Stimulated activated naive B cell treated with anti-CD40 and anti-IgM and Interleukin-4, amounts not matched to agents 10 μg/mL and 1 μg/mL and 100 μg/mL, for 72 hours (primary cell): ENCODE data around the gene PDGFC.

Experiments used
- ATAC-seq, 2 donors: fragments of 150-1000 bp; cut with Tn5 transposase; replicated peaks; 2 replicates each; pipeline ENCODE4 v1.10.0; 2021; ENCODE audit warnings: moderate library complexity in 1 of 2
- DNase-seq: peaks from one replicate; pipeline ENCODE4 v3.0.0; 2021
- H3K27ac Mint-ChIP-seq: one replicate; pipeline ENCODE4 v1.8.0; 2022; ENCODE audit warnings: mild to moderate bottlenecking, mixed read lengths
- H3K27me3 Mint-ChIP-seq, 2 donors: one replicate each; pipeline ENCODE4 v1.8.0; 2022; ENCODE audit warnings: mixed read lengths in 2 of 2
- H3K36me3 Mint-ChIP-seq, 2 donors: one replicate each; pipeline ENCODE4 v1.8.0; 2022; ENCODE audit warnings: mixed read lengths in 2 of 2, mild to moderate bottlenecking in 1 of 2
- H3K4me1 Mint-ChIP-seq, 2 donors: one replicate each; pipeline ENCODE4 v1.8.0; 2022; ENCODE audit warnings: mixed read lengths in 2 of 2, mild to moderate bottlenecking in 1 of 2
- H3K4me3 Mint-ChIP-seq, 2 donors: one replicate each; pipeline ENCODE4 v1.8.0; 2022; ENCODE audit warnings: mild to moderate bottlenecking in 2 of 2, mixed read lengths in 2 of 2, moderate library complexity in 1 of 2
- H3K9me3 Mint-ChIP-seq, 2 donors: one replicate each; pipeline ENCODE4 v1.8.0; 2022; ENCODE audit warnings: mixed read lengths in 2 of 2, mild to moderate bottlenecking in 1 of 2

Gene PDGFC

GRCh38 chr4:156966836-156967235 lies 4.8 kb downstream of the PDGFC start:
- Mint-ChIP-seq H3K9me3 (no peaks in the 10 kb centered on the region), H3K27me3 (peaks cover 30 to 32% of the 10 kb centered on the region in 2 donors), H3K4me3 (no peak overlapping the region), H3K36me3 (no peaks in the 10 kb centered on the region), H3K27ac (no peak overlapping the region), H3K4me1 (peaks cover 10 to 11% of the 10 kb centered on the region in 2 donors)
- DNase-seq = no peak
- ATAC-seq = no peak

GRCh38 chr4:156963419-156963818 lies 8.2 kb downstream of the PDGFC start:
- no peak for ATAC-seq
- Mint-ChIP-seq H3K27me3 (peaks cover 4 to 10% of the 10 kb centered on the region in 2 donors), H3K36me3 (no peaks in the 10 kb centered on the region), H3K9me3 (no peaks in the 10 kb centered on the region), H3K4me1 (no peaks in the 10 kb centered on the region), H3K4me3 (no peak overlapping the region), H3K27ac (no peak overlapping the region)
- no peak for DNase-seq

GRCh38 chr4:156962528-156962974 lies 9.0 kb downstream of the PDGFC start:
- Mint-ChIP-seq H3K27ac (no peak overlapping the region), H3K4me3 (no peak overlapping the region), H3K27me3 (peaks cover 4 to 5% of the 10 kb centered on the region in 2 donors), H3K4me1 (no peaks in the 10 kb centered on the region), H3K9me3 (peaks cover 0 to 4% of the 10 kb centered on the region in 2 donors), H3K36me3 (no peaks in the 10 kb centered on the region)
- DNase-seq (no peak), ATAC-seq (no peak)

DNA sequence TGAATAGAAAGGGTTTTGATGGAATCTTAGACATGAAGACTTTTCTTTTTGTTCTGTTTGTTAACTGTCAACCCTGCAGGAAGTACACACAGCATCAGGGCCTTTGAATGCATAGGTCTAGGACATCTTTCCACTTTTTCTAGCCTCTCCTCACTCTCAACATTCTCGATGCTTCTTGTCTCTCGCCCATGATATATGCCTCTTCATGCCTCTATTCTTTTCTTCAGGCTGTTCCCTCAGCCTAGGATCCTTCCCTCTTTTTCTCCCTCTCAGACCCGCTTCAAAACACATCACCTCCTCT lies 9.6 kb downstream of the PDGFC start:
- Mint-ChIP-seq H3K9me3 (peaks cover 0 to 4% of the 10 kb centered on the region in 2 donors), H3K4me3 (no peak overlapping the region), H3K27me3 (peaks cover under 1 to 4% of the 10 kb centered on the region in 2 donors), H3K4me1 (no peaks in the 10 kb centered on the region), H3K27ac (no peak overlapping the region), H3K36me3 (no peaks in the 10 kb centered on the region)
- no peak for ATAC-seq
- no peak for DNase-seq

DNA sequence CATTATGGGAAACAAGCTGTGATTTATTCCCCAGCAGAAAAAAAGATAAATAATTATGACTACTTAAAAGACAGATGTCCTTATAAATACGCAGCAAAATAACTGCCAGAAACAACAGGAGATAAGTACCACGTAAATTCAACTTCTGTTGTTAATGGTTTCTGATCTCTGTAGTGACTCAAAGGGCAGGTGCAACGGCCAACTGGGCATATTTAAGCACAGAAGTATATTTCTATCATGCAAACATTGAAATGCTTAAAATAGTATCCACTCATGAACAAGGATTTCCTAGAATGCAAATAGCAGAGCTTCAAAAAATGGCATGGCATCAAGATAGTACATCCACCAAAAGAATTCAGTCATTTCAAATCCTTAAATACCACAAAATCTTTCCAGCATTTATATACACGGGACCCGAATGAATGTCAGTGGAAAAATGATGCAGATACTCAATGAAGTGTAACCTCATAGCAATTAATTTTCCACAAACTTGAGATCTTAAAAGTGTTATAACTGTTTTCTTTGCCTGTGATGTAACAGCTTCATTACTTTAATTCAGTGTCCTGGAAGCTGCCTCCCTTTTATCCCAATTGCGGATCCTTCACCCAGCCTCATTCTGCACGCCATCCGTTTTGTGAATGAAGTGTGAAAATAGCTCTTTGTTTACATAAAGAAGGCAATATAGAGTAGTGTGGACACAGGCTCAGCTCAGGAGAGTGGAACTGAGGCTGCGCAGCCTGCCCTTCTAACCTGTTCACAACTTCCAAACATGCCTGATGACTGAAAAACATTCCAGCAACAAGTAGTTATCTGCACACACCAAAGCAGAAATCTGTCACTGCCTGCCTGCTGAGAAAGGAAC lies 10.2 kb downstream of the PDGFC start:
- H3K9me3 Mint-ChIP-seq = peaks cover 0 to 4% of the 10 kb centered on the region in 2 donors
- H3K36me3 Mint-ChIP-seq = no peaks in the 10 kb centered on the region
- no peaks in the 10 kb centered on the region for H3K4me1 Mint-ChIP-seq
- DNase-seq (no peak), ATAC-seq (no peak)
- no peak overlapping the region for H3K4me3 Mint-ChIP-seq
- H3K27me3 Mint-ChIP-seq = peaks cover 0 to 4% of the 10 kb centered on the region in 2 donors
- no peak overlapping the region for H3K27ac Mint-ChIP-seq

DNA sequence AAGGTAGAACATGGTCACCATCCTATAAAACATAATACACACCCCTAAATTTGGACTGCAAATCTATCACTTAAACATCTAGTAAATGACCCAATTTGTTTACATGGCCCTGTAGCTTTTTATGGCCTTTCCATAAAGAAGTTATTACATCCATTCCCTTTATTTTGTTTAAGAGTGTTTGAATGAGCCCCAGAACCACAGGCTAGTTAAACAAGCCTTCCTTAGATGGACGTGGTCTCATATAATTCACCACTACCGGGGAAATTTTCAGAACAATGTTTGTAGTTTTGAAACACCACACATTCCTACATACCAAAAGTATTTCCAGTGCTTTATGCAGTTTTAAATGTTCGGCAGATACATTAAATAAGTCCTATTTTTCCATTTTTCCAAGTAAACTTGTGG lies 12.3 kb downstream of the PDGFC start:
- peaks cover 0 to 4% of the 10 kb centered on the region in 2 donors for H3K9me3 Mint-ChIP-seq
- no peak overlapping the region for H3K27ac Mint-ChIP-seq
- DNase-seq (no peak), ATAC-seq (no peak)
- H3K36me3 Mint-ChIP-seq = no peaks in the 10 kb centered on the region
- no peak overlapping the region for H3K4me3 Mint-ChIP-seq
- peaks cover 0 to 4% of the 10 kb centered on the region in 2 donors for H3K27me3 Mint-ChIP-seq
- no peaks in the 10 kb centered on the region for H3K4me1 Mint-ChIP-seq

DNA sequence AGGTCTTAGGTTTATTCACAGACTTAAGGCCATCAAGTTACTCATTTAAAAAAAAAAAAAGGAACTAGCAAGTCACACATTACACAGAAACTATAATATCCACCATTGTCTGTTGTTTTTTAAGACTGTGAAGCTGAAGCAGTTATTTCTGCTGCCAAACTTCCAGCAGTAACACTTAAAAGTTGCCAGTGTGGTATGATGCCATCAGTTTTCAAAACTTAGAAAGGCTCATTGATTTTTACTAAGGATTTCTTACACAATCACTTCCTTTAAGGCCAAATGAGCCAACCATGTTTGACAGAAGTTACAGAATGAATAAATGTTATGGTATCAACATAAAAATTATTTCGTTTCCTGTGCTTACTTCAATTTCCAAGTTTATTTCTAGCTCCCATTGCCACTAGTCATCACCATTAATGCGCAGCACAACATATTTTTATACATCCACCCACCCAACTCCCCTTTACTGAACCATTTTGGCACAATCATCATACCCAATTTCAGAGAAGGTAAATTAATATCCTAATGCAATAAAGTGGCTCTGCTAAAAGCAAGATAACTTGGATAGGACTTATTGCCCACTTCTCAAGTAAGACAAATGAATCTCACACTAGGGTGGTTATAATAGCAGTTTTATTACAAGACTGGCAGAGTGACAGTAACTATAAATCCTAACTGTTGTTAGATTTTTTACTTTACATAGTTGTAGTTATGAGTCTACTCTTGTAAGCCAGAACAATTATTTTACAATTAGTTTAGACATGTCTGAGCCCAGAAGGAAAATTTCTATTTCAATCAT lies 13.1 kb downstream of the PDGFC start:
- no peaks in the 10 kb centered on the region for H3K36me3 Mint-ChIP-seq
- H3K4me1 Mint-ChIP-seq = no peaks in the 10 kb centered on the region
- H3K9me3 Mint-ChIP-seq = peaks cover 0 to 4% of the 10 kb centered on the region in 2 donors
- no peak overlapping the region for H3K27ac Mint-ChIP-seq
- H3K27me3 Mint-ChIP-seq = peaks cover 0 to 4% of the 10 kb centered on the region in 2 donors
- no peak overlapping the region for H3K4me3 Mint-ChIP-seq
- no peak for DNase-seq
- no peak for ATAC-seq

- Mint-ChIP-seq H3K4me3 (no peak overlapping the region), H3K4me1 (no peaks in the 10 kb centered on the region), H3K27ac (no peak overlapping the region), H3K27me3 (peaks cover 0 to 4% of the 10 kb centered on the region in 2 donors), H3K9me3 (peaks cover 0 to 4% of the 10 kb centered on the region in 2 donors), H3K36me3 (no peaks in the 10 kb centered on the region)
- DNase-seq = no peak
- no peak for ATAC-seq
These were observed 14.0 kb downstream of the PDGFC start for GRCh38 chr4:156957556-156957955.

DNA sequence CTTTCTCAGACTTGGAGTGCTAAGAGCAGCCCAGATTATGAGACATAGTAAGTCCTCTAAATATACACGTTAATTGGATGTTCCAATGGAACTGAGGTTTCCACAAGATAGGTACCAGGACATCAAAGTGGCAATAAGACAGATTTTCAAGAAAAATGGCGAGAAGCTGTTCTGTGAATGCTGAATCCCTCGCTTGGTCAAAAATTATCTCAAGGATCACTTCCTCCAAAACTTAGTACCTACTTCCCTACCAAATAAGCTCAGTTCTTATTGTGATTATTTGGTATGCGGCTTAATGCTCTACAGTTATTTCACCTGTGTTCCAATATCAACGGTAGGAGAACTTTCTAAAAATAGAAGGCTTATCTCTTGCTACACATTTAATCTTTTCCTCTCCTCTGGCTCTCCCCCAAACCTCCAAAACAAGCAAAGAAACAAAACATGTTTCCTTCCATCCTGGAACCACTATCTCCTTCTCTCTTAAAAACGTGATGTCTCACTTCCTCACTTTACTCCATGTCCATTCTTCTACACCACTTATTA lies 14.7 kb downstream of the PDGFC start:
- Mint-ChIP-seq H3K27ac (no peak overlapping the region), H3K36me3 (no peaks in the 10 kb centered on the region), H3K9me3 (peaks cover 0 to 4% of the 10 kb centered on the region in 2 donors), H3K4me3 (no peak overlapping the region), H3K4me1 (no peaks in the 10 kb centered on the region), H3K27me3 (no peaks in the 10 kb centered on the region)
- ATAC-seq (no peak), DNase-seq (no peak)

- Mint-ChIP-seq H3K27ac (no peak overlapping the region), H3K9me3 (peaks cover 0 to 4% of the 10 kb centered on the region in 2 donors), H3K27me3 (no peaks in the 10 kb centered on the region), H3K36me3 (no peaks in the 10 kb centered on the region), H3K4me1 (no peaks in the 10 kb centered on the region), H3K4me3 (no peak overlapping the region)
- ATAC-seq (no peak), DNase-seq (no peak)
These were observed 15.2 kb downstream of the PDGFC start for GRCh38 chr4:156956359-156956758.

- Mint-ChIP-seq H3K4me3 (no peak overlapping the region), H3K27me3 (no peaks in the 10 kb centered on the region), H3K9me3 (peaks cover 0 to 4% of the 10 kb centered on the region in 2 donors), H3K4me1 (no peaks in the 10 kb centered on the region), H3K36me3 (no peaks in the 10 kb centered on the region), H3K27ac (no peak overlapping the region)
- DNase-seq (no peak), ATAC-seq (no peak)
These were observed 17.0 kb downstream of the PDGFC start for GRCh38 chr4:156954587-156954986.

- no peak for DNase-seq
- Mint-ChIP-seq H3K4me1 (no peaks in the 10 kb centered on the region), H3K4me3 (no peak overlapping the region), H3K27me3 (no peaks in the 10 kb centered on the region), H3K9me3 (peaks cover 0 to 4% of the 10 kb centered on the region in 2 donors), H3K36me3 (no peaks in the 10 kb centered on the region), H3K27ac (no peak overlapping the region)
- no peak for ATAC-seq
These were observed 17.6 kb downstream of the PDGFC start for GRCh38 chr4:156953951-156954350.

GRCh38 chr4:156953001-156953400 lies 18.6 kb downstream of the PDGFC start:
- DNase-seq (no peak), ATAC-seq (no peak)
- no peaks in the 10 kb centered on the region for H3K27me3 Mint-ChIP-seq
- no peaks in the 10 kb centered on the region for H3K36me3 Mint-ChIP-seq
- H3K27ac Mint-ChIP-seq = no peak overlapping the region
- H3K4me1 Mint-ChIP-seq = no peaks in the 10 kb centered on the region
- H3K4me3 Mint-ChIP-seq = no peak overlapping the region
- peaks cover 0 to 3% of the 10 kb centered on the region in 2 donors for H3K9me3 Mint-ChIP-seq

DNA sequence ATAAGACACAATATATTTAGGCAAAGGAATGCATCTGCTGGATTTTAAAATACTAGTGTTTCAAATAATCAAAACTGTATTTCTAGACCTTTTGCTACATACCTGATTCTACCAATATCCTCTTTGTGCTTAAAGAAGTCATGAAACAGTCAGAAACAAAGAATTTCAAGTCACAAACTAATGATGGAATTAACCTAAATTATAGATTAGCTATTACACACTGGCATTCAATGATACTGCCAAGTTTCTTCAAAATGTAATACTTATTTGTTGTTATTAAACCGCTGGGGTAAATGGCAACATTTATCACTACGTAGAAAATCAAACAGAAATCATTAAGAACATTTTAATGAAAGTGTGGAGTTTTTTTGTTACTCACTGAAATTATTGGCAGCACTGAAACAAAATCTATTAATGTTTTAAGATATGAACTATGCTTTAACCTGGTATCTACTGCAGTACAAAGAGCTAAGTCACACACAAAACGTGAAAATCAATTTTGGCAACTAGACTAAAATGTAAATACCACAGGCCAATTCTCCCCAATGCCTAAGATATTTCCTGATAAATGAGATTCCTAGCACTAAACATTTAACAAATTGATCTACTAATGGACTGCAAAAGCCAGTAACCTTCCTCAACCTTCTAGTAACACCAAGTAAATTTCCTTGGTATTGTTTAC lies 19.4 kb downstream of the PDGFC start:
- Mint-ChIP-seq H3K4me1 (no peaks in the 10 kb centered on the region), H3K36me3 (no peaks in the 10 kb centered on the region), H3K27ac (no peak overlapping the region), H3K4me3 (no peak overlapping the region), H3K9me3 (no peaks in the 10 kb centered on the region), H3K27me3 (no peaks in the 10 kb centered on the region)
- ATAC-seq (no peak), DNase-seq (no peak)
